Ovary (tissue), 9 donors: ENCODE results near the gene COMMD8. TPM values are rescaled to one million over a fixed set of nuclear protein-coding genes. Genes with fewer than 3 reads are reported as not detected.

ENCODE experiments used
- DNase-seq, 5 donors: peaks; one replicate each; pipeline ENCODE4 v3.0.0-alpha.2; 2019 to 2020
- H3K27ac ChIP-seq, 2 donors: fragments of 200-600 bp; one replicate each; pipeline versions ENCODE4 v1.5.1 to v1.8.0; 2019 to 2022
- H3K27me3 ChIP-seq: fragments of 200-600 bp; one replicate; pipeline ENCODE4 v1.8.0; 2022
- H3K36me3 ChIP-seq: fragments of 200-600 bp; sonication (generic); one replicate; pipeline ENCODE4 v1.5.1; 2019
- H3K4me1 ChIP-seq: one replicate; pipeline ENCODE4 v1.8.1; 2013; ENCODE audit warnings: mild to moderate bottlenecking, moderate library complexity; ENCODE audit not compliant: insufficient read depth
- H3K4me3 ChIP-seq: fragments of 200-600 bp; sonication (generic); one replicate; pipeline ENCODE4 v1.5.1; 2017
- H3K9me3 ChIP-seq, 2 donors: fragments of 200-600 bp in 1 of 2; sonication (generic) in 1 of 2; one replicate each; pipeline versions ENCODE4 v1.5.1 to v1.8.1; 2013 to 2019; ENCODE audit warnings: mild to moderate bottlenecking in 1 of 2, moderate library complexity in 1 of 2
- CTCF ChIP-seq, 3 donors: fragments of 450-650 bp in 2 of 3; fragments of 200-600 bp in 1 of 3; IDR thresholded peaks; one replicate each; pipeline versions ENCODE4 v1.5.1 to v1.8.0; 2016 to 2022; ENCODE audit warnings: antibody characterized with exemption in 3 of 3, mild to moderate bottlenecking in 1 of 3
- EP300 ChIP-seq: sonication (generic); formaldehyde crosslinking; IDR thresholded peaks from one replicate; pipeline ENCODE4 v1.6.1; 2017; ENCODE audit warnings: antibody characterized with exemption
- POLR2A ChIP-seq: fragments of 450-650 bp; IDR thresholded peaks from one replicate; pipeline ENCODE4 v1.6.1; 2017; ENCODE audit warnings: antibody characterized with exemption, mild to moderate bottlenecking, moderate library complexity
- WGBS, 3 donors: extraction: QIAGEN DNeasy Blood & Tissue Kit in 1 of 3; methylation state at CpG; one replicate each; pipeline versions ENCODE4 v1.1.5 to v1.1.7; 2013 to 2017; 5-methylcytosine and 5-hydroxymethylcytosine counted together
- intact Hi-C, 4 donors: fragments of 100-400 bp; cut with DNase I; formaldehyde crosslinking; loops; one replicate each; pipeline versions ENCODE4 v1.11.0 to v1.15.1; 2022 to 2023
- polyA plus RNA-seq, 2 donors: library from polyadenylated mRNA; stranded (reverse); fragments of 200-250 nt in 1 of 2; fragments of 350-450 nt in 1 of 2; fragmentation: Illumina TruSeq in 1 of 2; extraction: RNeasy Lipid Tissue Mini Kit (QIAGEN cat#74804) in 1 of 2; gene quantifications; one replicate each; pipeline ENCODE4 v1.2.3, GENCODE V29; 2013 to 2014
- total RNA-seq, 7 donors: library from RNA; depleted of rRNA in 2 of 7; stranded (reverse); fragments of >200 nt in 2 of 7; fragmentation: NEBNext Ultra II Directional in 3 of 7; extraction: Animal tissue kit (Norgen Biotek cat#: 25700) in 3 of 7; gene quantifications; one replicate each; pipeline versions ENCODE4 v1.1.0 to v1.2.4, GENCODE V29; 2016 to 2023
- donor health status: DM: no; HTN: no; CAD: no; lungs with moderate emphysema.
- donor health status: DM: no; HTN: no; CAD: no.
- donor health status: Bipolar disorder and iron deficiency.
- donor health status: DM: yes; HTN: yes; CAD: no.
- donor health status: DM: no; HTN: no; CAD: no.
- donor health status: DM: yes; HTN: yes; CAD: no.

Gene COMMD8
- total and polyA plus RNA-seq, 9 donors: 6.5 to 13.2 (median 10.7) TPM

GRCh38 chr4:47482326-47482725, 18.8 kb upstream of the COMMD8 start:
- H3K36me3 ChIP-seq: no peaks in the 10 kb centered on the region
- no peaks in the 10 kb centered on the region for H3K9me3 ChIP-seq
- H3K4me3 ChIP-seq: no peak overlapping the region
- WGBS, 3 donors: 65 to 73% (median 71%) methylated on average over 4 of the region's 4 CpGs
- TF ChIP-seq POLR2A (no peak), EP300 (no peak), CTCF (IDR thresholded peaks at IDR 0.05) (no peak)
- no peak overlapping the region for H3K27ac ChIP-seq
- DNase-seq: no peak
- intact Hi-C loops: no loop called here
- no peaks in the 10 kb centered on the region for H3K27me3 ChIP-seq
- no peaks in the 10 kb centered on the region for H3K4me1 ChIP-seq

GRCh38 chr4:47478804-47479203, 15.3 kb upstream of the COMMD8 start:
- no peak overlapping the region for H3K4me3 ChIP-seq
- H3K36me3 ChIP-seq: no peaks in the 10 kb centered on the region
- 87 to 90% (median 90%) methylated on average over 4 of the region's 4 CpGs for WGBS, 3 donors
- TF ChIP-seq CTCF (IDR thresholded peaks at IDR 0.05) (no peak), POLR2A (no peak), EP300 (no peak)
- no peak overlapping the region for H3K27ac ChIP-seq
- DNase-seq: no peak
- H3K9me3 ChIP-seq: no peaks in the 10 kb centered on the region
- H3K27me3 ChIP-seq: no peaks in the 10 kb centered on the region
- H3K4me1 ChIP-seq: no peaks in the 10 kb centered on the region
- intact Hi-C loops: no loop called here

- intact Hi-C loops: no loop called here
- Histone ChIP-seq H3K9me3 (no peaks in the 10 kb centered on the region), H3K36me3 (no peaks in the 10 kb centered on the region), H3K4me3 (no peak overlapping the region), H3K27ac (no peak overlapping the region), H3K4me1 (no peaks in the 10 kb centered on the region), H3K27me3 (no peaks in the 10 kb centered on the region)
- 82 to 90% (median 89%) methylated on average over 1 of the region's 1 CpG for WGBS, 3 donors
- TF ChIP-seq EP300 (no peak), POLR2A (no peak), CTCF (IDR thresholded peaks at IDR 0.05) (no peak)
- no peak for DNase-seq
Measured at GRCh38 chr4:47475411-47475810, 11.9 kb upstream of the COMMD8 start.

- 65 to 76% (median 75%) methylated on average over 4 of the region's 4 CpGs for WGBS, 3 donors
- H3K4me3 ChIP-seq: no peak overlapping the region
- intact Hi-C loops: no loop called here
- no peaks in the 10 kb centered on the region for H3K36me3 ChIP-seq
- H3K4me1 ChIP-seq: no peaks in the 10 kb centered on the region
- no peaks in the 10 kb centered on the region for H3K9me3 ChIP-seq
- no peaks in the 10 kb centered on the region for H3K27me3 ChIP-seq
- no peak overlapping the region for H3K27ac ChIP-seq
- TF ChIP-seq EP300 (no peak), CTCF (IDR thresholded peaks at IDR 0.05) (no peak), POLR2A (no peak)
- DNase-seq: no peak
Measured at GRCh38 chr4:47474799-47475198, 11.3 kb upstream of the COMMD8 start.
